ENCODE measurements around the gene TRPM2. TPM values are rescaled to one million over a fixed set of nuclear protein-coding genes. Genes with fewer than 3 reads are reported as not detected.
"Not testable (repeated sequence)": the region's sequence is repeated elsewhere in the genome, so short reads cannot be mapped to it uniquely, and the experiment has no call there.

The TRPM2 gene
- total RNA-seq, 1 experiment from 2014 or later = 0.89 TPM

GRCh38 chr21:44414291-44415072, 61.1 kb downstream of the TRPM2 start:
- no peak for DNase-seq (ENCODE audit: low spot score)

GRCh38 chr21:44415073-44416025, 61.9 kb downstream of the TRPM2 start:
- DNase-seq (ENCODE audit: low spot score) = no peak

GRCh38 chr21:44416193-44416592, 62.8 kb downstream of the TRPM2 start:
- no peak for DNase-seq (ENCODE audit: low spot score)

- DNase-seq (ENCODE audit: low spot score) = not testable (repeated sequence)
These were observed 64.2 kb downstream of the TRPM2 start for GRCh38 chr21:44417621-44418107.

GRCh38 chr21:44418108-44418875, 64.9 kb downstream of the TRPM2 start:
- no peak for DNase-seq (ENCODE audit: low spot score)

GRCh38 chr21:44418876-44419230, 65.4 kb downstream of the TRPM2 start:
- no peak for DNase-seq (ENCODE audit: low spot score)

GRCh38 chr21:44419679-44420078, 66.3 kb downstream of the TRPM2 start:
- no peak for DNase-seq (ENCODE audit: low spot score)

GRCh38 chr21:44420416-44421205, 67.2 kb downstream of the TRPM2 start:
- no peak for DNase-seq (ENCODE audit: low spot score)

GRCh38 chr21:44421901-44422840, 68.8 kb downstream of the TRPM2 start:
- no peak for DNase-seq (ENCODE audit: low spot score)

GRCh38 chr21:44423312-44423821, 69.9 kb downstream of the TRPM2 start:
- no peak for DNase-seq (ENCODE audit: low spot score)

- DNase-seq (ENCODE audit: low spot score) = no peak
These were observed 70.7 kb downstream of the TRPM2 start for GRCh38 chr21:44423941-44424607.

GRCh38 chr21:44424608-44425306, 71.3 kb downstream of the TRPM2 start:
- no peak for DNase-seq (ENCODE audit: low spot score)

- no peak for DNase-seq (ENCODE audit: low spot score)
These were observed 72.0 kb downstream of the TRPM2 start for GRCh38 chr21:44425307-44425894.

GRCh38 chr21:44425895-44426662, 72.7 kb downstream of the TRPM2 start:
- DNase-seq (ENCODE audit: low spot score) = no peak

GRCh38 chr21:44426663-44427191, 73.3 kb downstream of the TRPM2 start:
- DNase-seq (ENCODE audit: low spot score) = no peak

- no peak for DNase-seq (ENCODE audit: low spot score)
These were observed 74.1 kb downstream of the TRPM2 start for GRCh38 chr21:44427241-44428120.
